Lower lobe of right lung (tissue), 2 donors: ENCODE data around the gene SMIM26. TPM values are rescaled to one million over a fixed set of nuclear protein-coding genes. Genes with fewer than 3 reads are reported as not detected.

Experiments used
- ATAC-seq, 2 donors: fragments of 200-7000 bp; cut with Tn5 transposase; one replicate each; pipeline ENCODE4 v1.9.1; 2020 to 2022; ENCODE audit warnings: mild to moderate bottlenecking in 2 of 2, moderate library complexity in 2 of 2
- DNase-seq: peaks from one replicate; pipeline ENCODE4 v3.0.0-alpha.2; 2020
- H3K27ac ChIP-seq: fragments of 200-600 bp; one replicate; pipeline ENCODE4 v1.8.0; 2022
- H3K27me3 ChIP-seq: fragments of 200-600 bp; one replicate; pipeline ENCODE4 v1.8.0; 2022; ENCODE audit warnings: low read depth
- H3K36me3 ChIP-seq: fragments of 200-600 bp; one replicate; pipeline ENCODE4 v1.8.0; 2022; ENCODE audit warnings: mild to moderate bottlenecking
- H3K4me1 ChIP-seq: fragments of 200-600 bp; one replicate; pipeline ENCODE4 v1.8.0; 2022
- H3K4me3 ChIP-seq: fragments of 200-600 bp; one replicate; pipeline ENCODE4 v1.8.0; 2022; ENCODE audit warnings: mild to moderate bottlenecking
- H3K9me3 ChIP-seq: fragments of 200-600 bp; one replicate; pipeline ENCODE4 v1.8.0; 2022
- intact Hi-C: fragments of 100-400 bp; cut with DNase I; formaldehyde crosslinking; loops from one replicate; pipeline ENCODE4 v1.11.0; 2022
- total RNA-seq: library from RNA; stranded (reverse); fragmentation: NEBNext Ultra II Directional; extraction: Animal tissue kit (Norgen Biotek cat#: 25700); gene quantifications from one replicate; pipeline ENCODE4 v1.2.1, GENCODE V29; 2021
- TF ChIP-seq, protein P1 (sequence below): fragments of 200-600 bp; IDR thresholded peaks from one replicate; pipeline ENCODE4 v1.8.0; 2022; ENCODE audit warnings: antibody characterized with exemption, mild to moderate bottlenecking
- donor health status: DM: no; HTN: yes; CAD: no; lungs with severe emphysema.

SMIM26 gene
- total RNA-seq, 1 donor from 2014 or later = 56.4 TPM

GRCh38 chr20:18527836-18528235 lies 39.4 kb upstream of the SMIM26 start:
- Histone ChIP-seq H3K9me3 (no peaks in the 10 kb centered on the region), H3K36me3 (peaks cover 91% of the 10 kb centered on the region), H3K27me3 (no peaks in the 10 kb centered on the region), H3K27ac (no peak overlapping the region), H3K4me3 (no peak overlapping the region), H3K4me1 (no peaks in the 10 kb centered on the region)
- intact Hi-C loops = no loop called here
- TF ChIP-seq, protein P1, sequence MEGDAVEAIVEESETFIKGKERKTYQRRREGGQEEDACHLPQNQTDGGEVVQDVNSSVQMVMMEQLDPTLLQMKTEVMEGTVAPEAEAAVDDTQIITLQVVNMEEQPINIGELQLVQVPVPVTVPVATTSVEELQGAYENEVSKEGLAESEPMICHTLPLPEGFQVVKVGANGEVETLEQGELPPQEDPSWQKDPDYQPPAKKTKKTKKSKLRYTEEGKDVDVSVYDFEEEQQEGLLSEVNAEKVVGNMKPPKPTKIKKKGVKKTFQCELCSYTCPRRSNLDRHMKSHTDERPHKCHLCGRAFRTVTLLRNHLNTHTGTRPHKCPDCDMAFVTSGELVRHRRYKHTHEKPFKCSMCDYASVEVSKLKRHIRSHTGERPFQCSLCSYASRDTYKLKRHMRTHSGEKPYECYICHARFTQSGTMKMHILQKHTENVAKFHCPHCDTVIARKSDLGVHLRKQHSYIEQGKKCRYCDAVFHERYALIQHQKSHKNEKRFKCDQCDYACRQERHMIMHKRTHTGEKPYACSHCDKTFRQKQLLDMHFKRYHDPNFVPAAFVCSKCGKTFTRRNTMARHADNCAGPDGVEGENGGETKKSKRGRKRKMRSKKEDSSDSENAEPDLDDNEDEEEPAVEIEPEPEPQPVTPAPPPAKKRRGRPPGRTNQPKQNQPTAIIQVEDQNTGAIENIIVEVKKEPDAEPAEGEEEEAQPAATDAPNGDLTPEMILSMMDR = no peak
- no peak for ATAC-seq
- no peak for DNase-seq

- Histone ChIP-seq H3K27ac (no peak overlapping the region), H3K4me3 (no peak overlapping the region), H3K27me3 (no peaks in the 10 kb centered on the region), H3K36me3 (peaks cover 100% of the 10 kb centered on the region), H3K4me1 (no peaks in the 10 kb centered on the region), H3K9me3 (no peaks in the 10 kb centered on the region)
- TF ChIP-seq, protein P1 = no peak
- intact Hi-C loops = no loop called here
- no peak for DNase-seq
- no peak for ATAC-seq
Measured at GRCh38 chr20:18529041-18529440, 38.2 kb upstream of the SMIM26 start.

GRCh38 chr20:18532626-18533025 lies 34.6 kb upstream of the SMIM26 start:
- Histone ChIP-seq H3K4me3 (no peak overlapping the region), H3K27me3 (no peaks in the 10 kb centered on the region), H3K9me3 (no peaks in the 10 kb centered on the region), H3K36me3 (peaks cover 97% of the 10 kb centered on the region), H3K4me1 (no peaks in the 10 kb centered on the region), H3K27ac (no peak overlapping the region)
- TF ChIP-seq, protein P1 = no peak
- no peak for ATAC-seq
- no peak for DNase-seq
- intact Hi-C loops = no loop called here

- no peak overlapping the region for H3K27ac ChIP-seq
- no peaks in the 10 kb centered on the region for H3K4me1 ChIP-seq
- no peak for DNase-seq
- H3K4me3 ChIP-seq = no peak overlapping the region
- peaks cover 97% of the 10 kb centered on the region for H3K36me3 ChIP-seq
- H3K27me3 ChIP-seq = no peaks in the 10 kb centered on the region
- intact Hi-C loops = no loop called here
- ATAC-seq = no peak
- TF ChIP-seq, protein P1 = no peak
- no peaks in the 10 kb centered on the region for H3K9me3 ChIP-seq
Measured at GRCh38 chr20:18533491-18533890, 33.7 kb upstream of the SMIM26 start.

GRCh38 chr20:18533978-18534644 lies 33.1 kb upstream of the SMIM26 start:
- peaks cover 92% of the 10 kb centered on the region for H3K36me3 ChIP-seq
- no peaks in the 10 kb centered on the region for H3K4me1 ChIP-seq
- no peaks in the 10 kb centered on the region for H3K9me3 ChIP-seq
- DNase-seq (no peak), ATAC-seq (no peak)
- H3K27ac ChIP-seq = no peak overlapping the region
- intact Hi-C loops = no loop called here
- H3K27me3 ChIP-seq = no peaks in the 10 kb centered on the region
- TF ChIP-seq, protein P1 = no peak
- no peak overlapping the region for H3K4me3 ChIP-seq
